ENCODE results near the gene CDC42EP4.

Gene CDC42EP4

GRCh38 chr17:73293480-73293911 lies 18.3 kb downstream of the CDC42EP4 start:
- DNase-seq: no peak

- DNase-seq: no peak
Measured at GRCh38 chr17:73293031-73293430, 18.8 kb downstream of the CDC42EP4 start.

- no peak for DNase-seq
Measured at GRCh38 chr17:73292031-73292531, 19.7 kb downstream of the CDC42EP4 start.

GRCh38 chr17:73291260-73291801 lies 20.5 kb downstream of the CDC42EP4 start:
- no peak for DNase-seq

GRCh38 chr17:73290399-73291259 lies 21.2 kb downstream of the CDC42EP4 start:
- no peak for DNase-seq

- DNase-seq: no peak
Measured at GRCh38 chr17:73289549-73290254, 22.1 kb downstream of the CDC42EP4 start.

GRCh38 chr17:73288534-73289302 lies 23.1 kb downstream of the CDC42EP4 start:
- DNase-seq: no peak

GRCh38 chr17:73286863-73287296 lies 24.9 kb downstream of the CDC42EP4 start:
- DNase-seq: no peak

GRCh38 chr17:73285916-73286862 lies 25.6 kb downstream of the CDC42EP4 start:
- DNase-seq: no peak

GRCh38 chr17:73285603-73285908 lies 26.2 kb downstream of the CDC42EP4 start:
- DNase-seq: no peak

- no peak for DNase-seq
Measured at GRCh38 chr17:73284906-73285602, 26.7 kb downstream of the CDC42EP4 start.

- no peak for DNase-seq
Measured at GRCh38 chr17:73284354-73284753, 27.4 kb downstream of the CDC42EP4 start.

- DNase-seq: no peak
Measured at GRCh38 chr17:73283841-73284282, 27.9 kb downstream of the CDC42EP4 start.

GRCh38 chr17:73283250-73283649 lies 28.6 kb downstream of the CDC42EP4 start:
- DNase-seq: no peak

- DNase-seq: no peak
Measured at GRCh38 chr17:73282629-73283028, 29.2 kb downstream of the CDC42EP4 start.

- no peak for DNase-seq
Measured at GRCh38 chr17:73281928-73282327, 29.9 kb downstream of the CDC42EP4 start.

GRCh38 chr17:73280191-73280590 lies 31.6 kb downstream of the CDC42EP4 start:
- no peak for DNase-seq

GRCh38 chr17:73279704-73280103 lies 32.1 kb downstream of the CDC42EP4 start:
- DNase-seq: no peak

- DNase-seq: no peak
Measured at GRCh38 chr17:73278465-73279453, 33.0 kb downstream of the CDC42EP4 start.

- no peak for DNase-seq
Measured at GRCh38 chr17:73278049-73278464, 33.7 kb downstream of the CDC42EP4 start.
